NCI-H446 (cell line): ENCODE measurements around the gene CPAMD8.

Experiments used
- DNase-seq, 2 experiments: peaks; one replicate each; lab custom pipeline; 2025; lab: John Stamatoyannopoulos, UW

CPAMD8 gene

GRCh38 chr19:16872728-16873127 lies 153.9 kb downstream of the CPAMD8 start:
- DNase-seq: no peak

DNA sequence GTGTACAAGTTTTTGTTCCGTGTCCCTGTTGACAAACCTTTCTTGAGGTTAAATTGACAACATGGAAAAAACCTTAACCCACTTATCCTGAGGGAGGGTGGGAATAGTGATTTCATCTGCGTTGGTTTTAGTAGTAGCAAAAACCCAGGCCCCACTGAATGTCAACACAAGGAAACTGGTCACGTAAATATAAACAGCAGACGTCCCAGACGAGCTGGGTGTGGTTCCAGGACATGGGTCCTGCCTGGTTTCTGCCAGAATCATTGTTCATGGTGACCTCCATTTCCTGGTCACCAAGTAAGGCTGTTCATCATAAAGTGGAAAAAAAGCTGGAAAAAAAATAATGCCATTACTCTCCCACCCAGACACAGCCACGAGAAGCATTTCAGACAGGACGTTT lies 154.7 kb downstream of the CPAMD8 start:
- DNase-seq: no peak

DNA sequence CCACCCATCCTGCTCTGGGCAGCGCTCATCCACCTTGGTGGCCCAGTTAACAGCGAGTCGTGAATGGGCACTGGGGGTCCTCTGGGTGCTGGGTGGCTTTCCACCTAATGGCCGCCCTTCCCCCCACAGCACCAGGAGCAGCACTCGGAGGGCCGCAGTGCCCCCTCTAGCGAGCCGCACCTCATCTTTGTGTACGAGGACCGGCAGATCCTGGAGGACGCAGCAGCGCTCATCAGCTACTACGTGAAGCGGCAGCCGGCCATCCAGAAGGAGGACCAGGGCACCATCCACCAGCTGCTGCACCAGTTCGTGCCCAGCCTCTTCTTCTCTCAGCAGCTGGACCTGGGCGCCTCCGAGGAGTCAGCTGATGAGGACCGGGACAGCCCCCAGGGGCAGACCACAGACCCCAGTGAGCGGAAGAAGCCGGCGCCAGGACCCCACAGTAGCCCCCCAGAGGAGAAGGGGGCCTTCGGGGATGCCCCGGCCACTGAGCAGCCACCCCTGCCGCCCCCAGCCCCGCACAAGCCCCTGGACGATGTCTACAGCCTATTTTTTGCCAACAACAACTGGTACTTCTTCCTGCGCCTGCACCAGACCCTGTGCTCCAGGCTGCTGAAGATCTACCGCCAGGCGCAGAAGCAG lies 157.2 kb downstream of the CPAMD8 start:
- no peak for DNase-seq

DNA sequence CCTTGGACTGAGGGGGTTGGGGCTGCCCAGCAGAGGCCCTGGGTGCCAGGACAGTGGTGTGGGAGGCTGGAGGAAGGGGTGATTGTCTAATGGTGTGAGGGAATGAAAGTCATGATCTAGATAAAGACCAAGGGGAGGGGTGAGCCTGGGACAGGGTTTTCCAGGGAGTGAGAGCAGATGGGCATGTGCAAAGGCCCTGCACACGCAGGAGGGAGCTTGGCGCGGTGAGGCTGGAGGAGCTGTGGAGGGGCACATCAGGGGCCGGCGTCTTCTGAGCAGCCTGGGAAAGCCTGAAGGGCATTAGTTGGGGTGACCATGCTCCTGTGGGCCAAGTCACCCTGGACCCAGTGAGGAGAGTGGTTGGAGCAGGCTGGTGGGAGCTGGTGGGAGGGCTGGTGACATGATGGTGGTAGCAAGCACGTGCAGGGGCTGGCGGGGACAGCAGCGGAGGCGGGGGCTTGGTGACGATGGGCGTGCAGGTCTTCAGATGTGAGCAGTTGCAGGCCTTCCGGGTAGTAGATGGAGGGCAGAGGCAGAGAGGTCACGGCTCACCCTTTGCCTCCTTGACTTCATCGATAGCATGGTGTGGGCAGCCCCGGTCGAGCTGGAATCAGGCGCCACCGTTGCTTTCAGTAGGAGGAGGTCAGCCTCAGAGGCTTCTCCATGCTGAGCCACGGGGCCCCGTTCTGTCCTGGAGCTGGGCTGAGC lies 158.0 kb downstream of the CPAMD8 start:
- DNase-seq: no peak

DNA sequence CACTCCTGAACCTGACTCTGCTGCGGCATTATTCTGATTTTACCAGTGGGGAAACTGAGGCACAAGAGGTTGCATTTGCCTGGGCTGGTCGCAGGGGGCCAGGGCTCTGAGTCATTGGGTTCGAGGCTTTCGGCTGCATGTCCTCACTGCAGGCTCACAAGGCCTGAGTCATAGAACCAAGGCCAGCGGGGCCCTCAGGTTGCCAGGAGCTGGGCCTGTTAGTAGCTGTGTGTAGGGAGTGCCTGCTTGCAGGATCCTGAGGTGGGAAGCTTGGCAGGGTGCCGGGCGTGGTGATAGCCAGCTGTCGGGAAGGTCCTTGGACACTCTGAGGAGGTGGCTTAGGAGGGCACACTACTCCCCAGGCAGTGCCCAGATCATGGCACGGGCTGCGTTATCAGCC lies 159.4 kb downstream of the CPAMD8 start:
- no peak for DNase-seq

DNA sequence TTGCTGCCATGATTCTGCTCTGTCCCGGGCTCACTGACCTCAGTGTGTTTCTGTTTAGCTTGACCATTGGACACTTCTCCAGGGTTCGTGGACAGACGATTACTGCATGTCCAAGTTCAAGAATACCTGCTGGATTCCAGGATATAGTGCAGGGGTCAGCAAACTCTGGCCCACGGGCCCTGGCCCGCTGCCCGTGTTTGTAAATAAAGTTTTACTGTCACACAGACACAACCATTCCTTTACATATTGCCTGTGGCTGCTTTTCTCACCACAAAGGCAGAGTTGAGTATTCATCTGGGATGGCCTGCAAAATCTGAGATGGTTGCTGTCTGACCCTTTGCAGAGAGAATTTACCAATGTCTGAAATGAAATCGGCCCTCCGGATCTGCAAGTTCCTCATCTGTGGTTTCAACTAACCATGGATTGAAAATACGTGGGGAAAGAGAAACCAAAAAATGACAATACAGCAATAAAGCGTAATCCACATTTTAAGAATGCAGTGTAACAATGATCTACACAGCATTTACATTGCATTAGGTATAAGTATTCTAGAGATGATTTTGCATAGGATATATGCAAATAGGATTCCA lies 163.7 kb downstream of the CPAMD8 start:
- no peak for DNase-seq

DNA sequence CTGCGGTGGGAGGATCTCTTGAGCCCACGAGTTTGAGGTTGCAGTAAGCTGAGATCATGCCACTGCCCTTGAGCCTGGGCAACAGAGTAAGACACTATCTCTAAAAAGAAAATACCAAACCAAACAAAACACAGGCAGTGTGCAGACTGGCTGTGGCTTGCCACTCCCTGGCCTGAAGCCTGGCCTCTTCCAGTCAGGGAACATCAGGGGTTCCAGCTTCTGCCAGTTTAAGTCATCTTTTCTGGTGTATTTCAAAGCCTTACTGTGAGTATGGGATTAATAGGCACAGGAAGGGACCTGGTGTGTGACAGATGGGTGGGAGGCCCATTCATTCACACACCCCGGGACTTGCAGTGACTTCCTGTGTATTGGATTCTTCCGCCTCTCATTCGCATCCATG lies 164.8 kb downstream of the CPAMD8 start:
- DNase-seq: no peak

- no peak for DNase-seq
Measured at GRCh38 chr19:16861011-16861410, 165.6 kb downstream of the CPAMD8 start.

DNA sequence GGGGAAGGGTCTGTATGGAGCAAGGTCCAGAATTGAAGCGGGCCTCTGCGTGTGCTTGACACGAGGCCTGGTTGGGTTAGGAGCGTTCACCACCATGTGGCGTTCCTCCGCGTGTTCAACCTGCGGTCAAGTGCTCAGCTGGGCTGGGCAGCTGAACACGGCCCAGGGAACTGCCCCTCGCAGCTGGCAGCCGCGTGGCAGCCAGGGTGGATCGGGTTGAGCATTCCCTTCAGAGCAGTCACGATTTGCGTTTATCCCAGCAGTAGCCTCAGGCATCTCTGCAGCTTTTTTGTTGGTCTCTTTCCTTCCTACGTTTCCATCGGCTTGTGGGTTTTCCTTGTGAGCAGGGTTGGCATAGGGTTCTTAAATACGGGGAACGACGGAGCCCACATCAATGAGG lies 166.5 kb downstream of the CPAMD8 start:
- DNase-seq: no peak

DNA sequence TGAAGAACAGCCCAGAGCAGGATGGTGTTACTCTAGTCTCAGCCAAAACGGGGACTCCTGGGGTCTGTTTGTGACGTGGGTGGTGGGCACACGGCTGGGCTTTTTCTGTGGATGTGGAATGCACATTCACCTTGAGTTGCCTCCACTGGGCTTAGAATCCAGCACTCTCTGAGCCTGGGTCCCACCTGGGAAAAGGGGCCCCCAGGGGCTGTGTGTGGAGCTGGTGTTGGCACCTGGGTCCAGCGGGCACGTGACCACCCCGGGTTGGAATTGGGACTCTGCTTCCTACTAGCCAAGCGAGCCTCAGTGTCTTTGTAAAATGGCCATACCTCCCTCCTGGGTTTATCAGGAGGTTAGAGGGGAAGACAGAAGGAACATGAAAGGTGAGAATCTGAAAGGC lies 167.0 kb downstream of the CPAMD8 start:
- no peak for DNase-seq

DNA sequence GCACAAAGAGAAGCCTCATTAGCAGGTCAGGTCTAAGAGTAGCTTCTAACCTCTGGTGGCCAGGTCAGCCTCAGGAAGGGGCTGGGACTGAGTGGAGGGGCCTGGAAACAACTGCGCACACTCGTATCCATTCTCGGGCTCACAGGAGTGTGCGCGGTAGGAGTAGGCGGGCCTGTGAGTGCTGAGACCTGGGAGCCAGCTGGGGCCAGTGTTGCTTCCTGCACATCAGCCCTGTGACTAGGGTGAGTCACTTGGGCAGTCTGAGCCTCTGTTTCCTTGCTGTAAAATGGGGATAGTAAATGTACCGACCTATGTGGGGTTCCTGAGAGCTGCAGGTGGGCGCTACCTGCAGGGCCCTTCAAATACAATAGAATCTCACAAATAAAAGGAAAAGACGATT lies 170.5 kb downstream of the CPAMD8 start:
- no peak for DNase-seq

DNA sequence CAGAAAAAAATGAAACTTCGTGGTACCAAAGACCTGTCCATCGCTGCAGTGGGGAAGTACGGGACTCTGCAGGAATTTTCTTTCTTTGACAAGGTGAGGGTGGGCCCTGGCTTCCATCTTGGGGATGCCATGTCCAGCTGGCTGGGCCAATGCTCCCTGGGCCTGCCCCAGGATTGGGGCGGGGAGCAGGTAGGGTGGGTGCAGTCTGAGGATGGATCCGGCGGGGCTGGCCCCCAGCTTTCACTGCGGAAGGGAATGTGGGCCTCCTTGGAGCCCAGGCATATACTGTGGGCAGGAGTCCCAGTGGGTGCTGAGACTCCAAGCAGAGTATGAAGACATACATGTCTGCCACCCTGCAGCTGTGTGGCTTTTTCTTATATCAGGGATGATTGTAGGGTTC lies 173.5 kb downstream of the CPAMD8 start:
- no peak for DNase-seq

DNA sequence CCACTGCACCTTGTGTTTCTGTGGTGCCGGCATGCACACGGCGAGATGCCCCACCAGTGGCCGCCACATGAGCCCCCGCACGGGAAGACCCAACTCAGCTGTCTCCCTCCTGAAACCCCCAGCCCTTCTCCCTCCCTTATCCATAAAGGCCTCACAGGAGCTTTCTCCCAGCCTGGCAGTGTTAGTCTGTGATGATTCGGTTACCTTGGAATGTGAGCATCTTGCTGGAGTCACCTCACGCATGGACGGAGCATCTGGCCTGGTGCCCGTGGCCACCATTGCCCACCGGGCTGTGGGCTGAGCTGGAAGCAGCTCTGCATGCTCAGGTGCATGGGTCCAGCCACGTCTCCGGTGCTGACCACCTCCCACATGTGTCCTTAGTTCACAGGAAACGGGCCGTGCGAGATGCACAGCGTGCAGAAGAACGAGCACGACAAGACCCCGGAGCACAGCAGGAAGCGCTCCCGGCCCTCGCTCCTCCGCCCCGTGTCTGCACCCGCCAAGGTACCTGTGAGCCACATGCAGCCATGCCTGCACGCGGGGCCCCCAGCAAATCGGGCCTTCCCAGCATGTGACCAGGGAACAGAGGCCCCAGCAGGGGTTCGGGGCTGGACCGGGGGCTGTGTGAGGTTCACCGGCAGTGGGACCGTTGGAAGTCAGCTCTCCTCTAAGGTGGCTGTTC lies 175.4 kb downstream of the CPAMD8 start:
- DNase-seq: no peak

DNA sequence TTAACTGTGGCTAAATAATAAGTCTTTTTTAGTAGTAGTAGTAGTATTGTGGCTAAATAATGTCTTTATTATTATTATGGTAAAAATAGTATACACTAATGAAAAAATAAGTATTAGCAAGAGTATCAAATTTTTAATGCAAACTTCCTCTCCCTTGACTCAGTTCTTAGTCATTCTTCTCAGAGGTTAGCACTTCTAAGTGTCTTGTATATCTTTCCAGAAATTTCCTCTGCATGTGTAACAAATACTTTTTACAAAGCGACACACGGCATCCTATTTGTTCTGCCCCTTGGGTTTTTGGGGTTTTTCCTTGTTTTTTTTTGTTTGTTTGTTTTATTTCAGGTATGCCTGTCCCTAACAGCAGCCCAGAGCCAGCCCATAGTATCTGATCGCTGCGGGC lies 176.5 kb downstream of the CPAMD8 start:
- DNase-seq: no peak

GRCh38 chr19:16849168-16849567 lies 177.4 kb downstream of the CPAMD8 start:
- DNase-seq: no peak

- no peak for DNase-seq
Measured at GRCh38 chr19:16847430-16847829, 179.2 kb downstream of the CPAMD8 start.

- no peak for DNase-seq
Measured at GRCh38 chr19:16846901-16847300, 179.7 kb downstream of the CPAMD8 start.
